Central memory CD8-positive, alpha-beta T cell (primary cell): Measurements from ENCODE around the gene NPFFR1.

Experiments
- ATAC-seq: fragments of 150-1000 bp; cut with Tn5 transposase; replicated peaks from 2 replicates; pipeline ENCODE4 v1.10.0; 2022; ENCODE audit warnings: mild to moderate bottlenecking, moderate FRiP score, moderate number of reproducible peaks; ENCODE audit not compliant: poor library complexity, severe bottlenecking; ENCODE audit errors: extremely low read depth
- DNase-seq, 2 donors: peaks; one replicate each; pipeline ENCODE4 v3.0.0; 2021; ENCODE audit warnings: low spot score in 2 of 2
- H3K27ac Mint-ChIP-seq: one replicate; pipeline ENCODE4 v1.8.0; 2022; ENCODE audit warnings: low read depth, mild to moderate bottlenecking, moderate library complexity, mixed read lengths
- H3K27me3 Mint-ChIP-seq: one replicate; pipeline ENCODE4 v1.8.0; 2022; ENCODE audit warnings: mixed read lengths
- H3K36me3 Mint-ChIP-seq: one replicate; pipeline ENCODE4 v1.8.0; 2022; ENCODE audit warnings: mild to moderate bottlenecking, moderate library complexity, mixed read lengths; ENCODE audit not compliant: insufficient read depth
- H3K4me1 Mint-ChIP-seq: one replicate; pipeline ENCODE4 v1.8.0; 2022; ENCODE audit warnings: mixed read lengths
- H3K4me3 Mint-ChIP-seq: one replicate; pipeline ENCODE4 v1.8.0; 2022; ENCODE audit warnings: mild to moderate bottlenecking, moderate library complexity, mixed read lengths
- H3K9me3 Mint-ChIP-seq: one replicate; pipeline ENCODE4 v1.8.0; 2022; ENCODE audit warnings: mixed read lengths

NPFFR1 gene

GRCh38 chr10:70308121-70309060 is 24.6 kb upstream of the NPFFR1 start:
- no peak overlapping the region for H3K4me3 Mint-ChIP-seq
- ATAC-seq: no peak
- H3K27me3 Mint-ChIP-seq: no peaks in the 10 kb centered on the region
- no peaks in the 10 kb centered on the region for H3K4me1 Mint-ChIP-seq
- H3K36me3 Mint-ChIP-seq: no peaks in the 10 kb centered on the region
- H3K27ac Mint-ChIP-seq: no peak overlapping the region
- no peaks in the 10 kb centered on the region for H3K9me3 Mint-ChIP-seq
- DNase-seq: no peak

GRCh38 chr10:70306886-70307520 is 23.2 kb upstream of the NPFFR1 start:
- Mint-ChIP-seq H3K36me3 (no peaks in the 10 kb centered on the region), H3K27ac (no peak overlapping the region), H3K4me3 (no peak overlapping the region), H3K4me1 (no peaks in the 10 kb centered on the region), H3K27me3 (no peaks in the 10 kb centered on the region), H3K9me3 (no peaks in the 10 kb centered on the region)
- DNase-seq (no peak), ATAC-seq (no peak)

DNA sequence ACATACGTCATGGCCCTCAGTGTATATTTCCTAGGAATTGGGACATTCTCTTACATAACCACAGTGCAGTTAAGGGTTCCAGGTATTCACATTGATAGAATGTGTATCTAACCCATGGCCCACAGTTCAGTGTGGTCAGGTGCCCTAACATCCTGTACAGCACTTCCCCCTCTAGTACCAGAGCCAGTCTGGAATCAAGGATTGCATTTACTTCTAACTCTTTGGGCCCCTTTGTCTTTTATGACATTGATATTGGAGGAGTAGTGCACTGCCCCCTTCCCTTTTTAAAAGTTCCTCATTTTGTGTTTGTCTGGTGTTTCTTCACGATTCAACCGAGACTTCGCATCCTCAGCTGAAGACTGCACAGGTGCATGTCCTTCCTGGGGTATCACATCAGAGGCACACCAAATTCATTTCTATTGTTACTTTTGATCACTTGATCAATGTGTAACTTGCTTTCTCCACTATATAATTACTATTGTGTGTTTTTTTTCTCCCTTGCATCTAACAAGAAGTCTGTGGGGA is 22.4 kb upstream of the NPFFR1 start:
- no peak overlapping the region for H3K4me3 Mint-ChIP-seq
- no peak for DNase-seq
- no peak overlapping the region for H3K27ac Mint-ChIP-seq
- H3K27me3 Mint-ChIP-seq: no peaks in the 10 kb centered on the region
- no peaks in the 10 kb centered on the region for H3K9me3 Mint-ChIP-seq
- ATAC-seq: no peak
- no peaks in the 10 kb centered on the region for H3K36me3 Mint-ChIP-seq
- H3K4me1 Mint-ChIP-seq: no peaks in the 10 kb centered on the region

- H3K36me3 Mint-ChIP-seq: no peaks in the 10 kb centered on the region
- no peak for DNase-seq
- H3K27me3 Mint-ChIP-seq: no peaks in the 10 kb centered on the region
- H3K4me3 Mint-ChIP-seq: no peak overlapping the region
- no peak for ATAC-seq
- no peaks in the 10 kb centered on the region for H3K4me1 Mint-ChIP-seq
- H3K9me3 Mint-ChIP-seq: no peaks in the 10 kb centered on the region
- H3K27ac Mint-ChIP-seq: no peak overlapping the region
Measured at GRCh38 chr10:70303730-70304129, 19.9 kb upstream of the NPFFR1 start.

DNA sequence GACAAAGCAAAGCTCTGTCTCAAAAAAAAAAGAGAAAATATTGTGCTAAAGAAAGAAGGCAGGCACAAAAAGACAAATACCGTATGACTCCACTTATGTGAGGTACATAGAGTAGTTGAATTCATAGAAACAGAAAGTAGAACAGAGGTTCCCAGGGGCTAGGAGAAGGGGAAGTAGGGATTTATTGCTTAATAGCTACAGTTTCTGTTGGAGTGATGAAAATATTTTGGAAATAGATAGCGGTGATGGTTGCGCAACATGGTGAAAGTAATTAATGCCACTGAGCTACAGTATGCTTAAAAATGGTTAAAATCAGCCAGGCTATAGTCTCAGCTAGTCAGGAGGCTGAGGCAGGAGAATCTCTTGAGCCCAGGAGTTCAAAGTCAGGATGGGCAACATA is 18.5 kb upstream of the NPFFR1 start:
- H3K27me3 Mint-ChIP-seq: no peaks in the 10 kb centered on the region
- no peak for DNase-seq
- no peak overlapping the region for H3K4me3 Mint-ChIP-seq
- no peaks in the 10 kb centered on the region for H3K4me1 Mint-ChIP-seq
- no peak for ATAC-seq
- no peak overlapping the region for H3K27ac Mint-ChIP-seq
- no peaks in the 10 kb centered on the region for H3K36me3 Mint-ChIP-seq
- no peaks in the 10 kb centered on the region for H3K9me3 Mint-ChIP-seq

DNA sequence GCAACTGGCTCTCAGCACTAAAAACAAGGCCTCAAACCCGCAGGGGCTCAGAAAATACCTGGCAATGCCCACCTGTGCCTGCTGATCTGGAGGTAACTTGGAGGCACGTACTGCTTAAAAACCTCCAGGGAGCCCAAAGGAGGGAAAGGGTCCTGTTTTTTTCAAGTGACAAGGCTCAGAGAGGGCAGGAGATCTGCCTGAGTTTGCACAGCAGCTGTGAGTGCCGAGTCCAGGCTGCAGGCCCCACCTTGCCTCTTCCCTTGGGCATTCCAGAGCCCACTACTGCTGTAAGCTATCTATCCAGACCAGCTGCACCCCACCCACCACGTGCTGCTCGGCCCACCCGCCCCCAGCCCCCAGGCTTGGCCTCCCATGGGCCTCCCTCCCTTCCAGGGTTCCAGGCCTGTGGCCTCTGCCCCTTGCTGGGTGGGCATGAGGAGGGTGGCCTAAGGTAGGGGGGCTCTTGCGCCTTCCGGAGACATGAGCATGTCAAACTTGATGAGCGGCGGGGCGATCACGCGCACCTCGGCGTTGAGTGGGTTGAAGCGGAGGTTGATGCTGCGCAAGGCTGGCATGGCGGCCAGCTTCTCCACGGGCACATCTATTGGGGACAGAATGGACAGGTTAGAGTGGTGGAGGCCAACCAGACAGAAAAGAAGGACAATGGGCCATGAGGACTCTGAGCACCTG is 17.2 kb upstream of the NPFFR1 start:
- Mint-ChIP-seq H3K4me1 (no peaks in the 10 kb centered on the region), H3K27me3 (no peaks in the 10 kb centered on the region), H3K4me3 (no peak overlapping the region), H3K27ac (no peak overlapping the region), H3K9me3 (no peaks in the 10 kb centered on the region), H3K36me3 (no peaks in the 10 kb centered on the region)
- no peak for DNase-seq
- no peak for ATAC-seq

DNA sequence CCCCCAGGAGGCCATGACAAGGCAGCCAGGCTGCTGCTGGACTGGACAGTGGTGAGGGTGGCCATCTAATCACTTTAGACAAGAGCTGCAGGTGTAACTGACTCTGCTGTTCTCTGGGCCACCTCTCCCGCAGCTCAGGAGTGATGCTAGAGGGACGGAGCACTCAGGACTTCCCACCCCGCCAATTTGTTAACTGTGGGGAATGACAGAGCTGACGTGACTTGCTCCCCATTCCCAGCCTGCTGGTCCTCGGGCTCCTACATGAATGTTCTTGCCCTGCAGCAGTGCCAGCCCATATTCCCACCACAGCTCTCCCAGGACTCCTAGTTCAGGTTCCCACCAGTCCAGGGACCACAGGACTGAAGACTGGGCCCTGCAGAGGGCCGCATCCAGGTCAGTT is 16.7 kb upstream of the NPFFR1 start:
- DNase-seq (no peak), ATAC-seq (no peak)
- Mint-ChIP-seq H3K4me3 (no peak overlapping the region), H3K4me1 (no peaks in the 10 kb centered on the region), H3K9me3 (no peaks in the 10 kb centered on the region), H3K36me3 (no peaks in the 10 kb centered on the region), H3K27ac (no peak overlapping the region), H3K27me3 (no peaks in the 10 kb centered on the region)

- Mint-ChIP-seq H3K36me3 (no peaks in the 10 kb centered on the region), H3K27me3 (no peaks in the 10 kb centered on the region), H3K4me3 (no peak overlapping the region), H3K4me1 (no peaks in the 10 kb centered on the region), H3K9me3 (no peaks in the 10 kb centered on the region), H3K27ac (no peak overlapping the region)
- ATAC-seq: no peak
- DNase-seq: no peak
Measured at GRCh38 chr10:70299876-70300275, 16.1 kb upstream of the NPFFR1 start.

DNA sequence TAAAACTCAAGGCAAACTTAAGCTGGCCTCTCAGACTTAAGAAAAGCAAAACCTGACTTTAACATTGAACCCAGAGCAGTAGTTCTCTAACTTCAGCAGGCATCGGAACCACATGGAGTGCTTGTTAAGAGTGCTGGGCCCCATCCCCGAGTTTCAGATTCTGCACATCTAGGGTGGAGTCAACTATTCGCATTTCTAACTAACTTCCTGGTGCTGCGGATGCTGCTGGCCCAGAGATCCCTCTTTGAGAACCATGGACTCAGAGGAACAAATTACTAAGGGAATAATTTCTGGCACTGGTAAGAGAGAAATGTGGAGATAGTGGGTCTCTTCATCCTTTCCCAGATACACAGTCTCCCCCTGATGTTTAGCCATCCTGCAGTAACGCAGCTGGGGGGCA is 14.6 kb upstream of the NPFFR1 start:
- Mint-ChIP-seq H3K27me3 (no peaks in the 10 kb centered on the region), H3K27ac (no peak overlapping the region), H3K36me3 (no peaks in the 10 kb centered on the region)

GRCh38 chr10:70297224-70297623 is 13.4 kb upstream of the NPFFR1 start:
- Mint-ChIP-seq H3K4me3 (no peak overlapping the region), H3K9me3 (no peaks in the 10 kb centered on the region), H3K36me3 (no peaks in the 10 kb centered on the region), H3K4me1 (peaks cover 10% of the 10 kb centered on the region), H3K27ac (no peak overlapping the region), H3K27me3 (no peaks in the 10 kb centered on the region)
- ATAC-seq (no peak), DNase-seq (no peak)

More for the DNA sequence above, 14.6 kb upstream of the NPFFR1 start:
- no peak for ATAC-seq
- DNase-seq: no peak
- Mint-ChIP-seq H3K9me3 (no peaks in the 10 kb centered on the region), H3K4me1 (peaks cover 2% of the 10 kb centered on the region), H3K4me3 (no peak overlapping the region)

GRCh38 chr10:70296406-70296899 is 12.6 kb upstream of the NPFFR1 start:
- Mint-ChIP-seq H3K9me3 (no peaks in the 10 kb centered on the region), H3K27ac (no peak overlapping the region), H3K36me3 (no peaks in the 10 kb centered on the region), H3K4me1 (peaks cover 10% of the 10 kb centered on the region), H3K4me3 (no peak overlapping the region), H3K27me3 (no peaks in the 10 kb centered on the region)
- DNase-seq: no peak
- no peak for ATAC-seq

DNA sequence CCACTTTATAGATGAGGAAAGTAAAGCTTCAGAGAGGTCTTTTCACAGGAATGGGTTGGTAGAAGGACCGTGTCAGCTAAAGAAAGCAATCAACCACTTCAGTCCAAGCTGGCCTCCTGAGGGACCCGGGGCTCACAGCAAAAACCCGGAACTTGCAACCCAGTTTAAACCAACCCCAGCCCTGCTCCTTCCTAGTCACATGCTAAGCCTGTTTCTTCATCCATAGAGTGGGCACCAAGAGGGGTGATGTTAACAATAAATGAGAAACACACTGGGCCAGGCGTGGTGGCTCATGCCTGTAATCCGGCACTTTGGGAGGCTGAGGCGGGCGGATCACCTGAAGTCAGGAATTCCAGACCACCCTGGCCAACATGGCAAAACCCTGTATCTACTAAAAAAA is 12.1 kb upstream of the NPFFR1 start:
- Mint-ChIP-seq H3K4me1 (peaks cover 10% of the 10 kb centered on the region), H3K9me3 (no peaks in the 10 kb centered on the region), H3K4me3 (no peak overlapping the region), H3K36me3 (no peaks in the 10 kb centered on the region), H3K27me3 (no peaks in the 10 kb centered on the region), H3K27ac (no peak overlapping the region)
- DNase-seq (no peak), ATAC-seq (no peak)
